GM12801 (cell line): ENCODE measurements around the gene GUCY2C.

Experiments
- CTCF ChIP-seq: IDR thresholded peaks from one replicate; pipeline ENCODE4 v1.5.1; 2011; ENCODE audit warnings: control low read depth; ENCODE audit not compliant: insufficient read length; ENCODE audit errors: extremely low read depth

GUCY2C gene

GRCh38 chr12:14611640-14612203, 84.7 kb downstream of the GUCY2C start:
- no peak for TF ChIP-seq CTCF

GRCh38 chr12:14607568-14607967, 88.8 kb downstream of the GUCY2C start:
- TF ChIP-seq CTCF, result no peak

GRCh38 chr12:14605401-14605989, 90.9 kb downstream of the GUCY2C start:
- TF ChIP-seq CTCF, result no peak

- TF ChIP-seq CTCF, result no peak
These were observed 94.5 kb downstream of the GUCY2C start for GRCh38 chr12:14601692-14602478.

GRCh38 chr12:14597480-14597879, 98.9 kb downstream of the GUCY2C start:
- TF ChIP-seq CTCF, result no peak

- TF ChIP-seq CTCF, result no peak
These were observed 104.7 kb downstream of the GUCY2C start for GRCh38 chr12:14591719-14592118.

GRCh38 chr12:14589169-14590004, 107.0 kb downstream of the GUCY2C start:
- TF ChIP-seq CTCF, result no peak
